Astrocyte of the spinal cord (primary cell): Measurements from ENCODE around the gene IZUMO1.

Experiments
- DNase-seq: peaks from one replicate; pipeline ENCODE4 v3.0.0; 2011; ENCODE audit warnings: low read depth, low spot score
- H3K4me3 ChIP-seq: 2 replicates; pipeline ENCODE4 v1.5.1; 2011; ENCODE audit warnings: low read depth, mild to moderate bottlenecking, low read length, moderate library complexity
- in situ Hi-C: cut with HindIII; loops from 2 replicates; pipeline ENCODE4 v1.10.0; 2017; ENCODE audit warnings: low sequenced_read_pairs
- TF ChIP-seq, protein P1 (sequence below): IDR thresholded peaks from 2 replicates; pipeline ENCODE4 v1.5.1; 2012; ENCODE audit warnings: low read depth, mild to moderate bottlenecking, low read length, inconsistent platforms

Gene IZUMO1

DNA sequence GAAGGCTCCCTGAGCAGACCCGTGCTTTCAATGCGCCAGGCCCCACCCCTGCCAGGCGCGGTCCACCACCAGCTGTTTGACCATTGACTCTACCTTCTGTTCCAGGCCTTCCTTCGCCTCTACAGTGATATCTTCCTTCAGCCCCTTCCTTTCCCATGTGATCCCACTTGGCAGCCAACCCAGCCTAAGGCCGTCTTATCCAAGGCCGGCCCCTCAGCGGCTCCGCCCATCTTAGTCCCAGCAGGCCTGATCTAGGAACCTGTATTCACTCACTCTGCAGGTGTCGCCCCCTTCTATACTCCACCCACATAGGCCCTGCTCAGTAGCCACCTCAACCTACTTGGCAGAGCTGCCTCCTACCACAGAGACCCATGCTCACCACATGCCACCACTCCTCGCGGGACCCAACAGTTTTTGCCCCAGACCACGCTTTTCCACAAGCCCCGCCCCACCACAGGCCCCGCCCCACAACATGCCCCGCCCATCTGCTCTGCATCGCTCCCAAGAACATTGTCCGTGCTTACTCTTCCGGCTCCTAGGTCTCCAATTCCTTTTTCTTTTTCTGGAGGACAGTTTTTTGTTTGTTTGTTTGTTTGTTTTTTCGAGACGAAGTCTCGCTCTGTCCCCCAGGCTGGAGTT, 9.2 kb downstream of the IZUMO1 start:
- TF ChIP-seq, protein P1, sequence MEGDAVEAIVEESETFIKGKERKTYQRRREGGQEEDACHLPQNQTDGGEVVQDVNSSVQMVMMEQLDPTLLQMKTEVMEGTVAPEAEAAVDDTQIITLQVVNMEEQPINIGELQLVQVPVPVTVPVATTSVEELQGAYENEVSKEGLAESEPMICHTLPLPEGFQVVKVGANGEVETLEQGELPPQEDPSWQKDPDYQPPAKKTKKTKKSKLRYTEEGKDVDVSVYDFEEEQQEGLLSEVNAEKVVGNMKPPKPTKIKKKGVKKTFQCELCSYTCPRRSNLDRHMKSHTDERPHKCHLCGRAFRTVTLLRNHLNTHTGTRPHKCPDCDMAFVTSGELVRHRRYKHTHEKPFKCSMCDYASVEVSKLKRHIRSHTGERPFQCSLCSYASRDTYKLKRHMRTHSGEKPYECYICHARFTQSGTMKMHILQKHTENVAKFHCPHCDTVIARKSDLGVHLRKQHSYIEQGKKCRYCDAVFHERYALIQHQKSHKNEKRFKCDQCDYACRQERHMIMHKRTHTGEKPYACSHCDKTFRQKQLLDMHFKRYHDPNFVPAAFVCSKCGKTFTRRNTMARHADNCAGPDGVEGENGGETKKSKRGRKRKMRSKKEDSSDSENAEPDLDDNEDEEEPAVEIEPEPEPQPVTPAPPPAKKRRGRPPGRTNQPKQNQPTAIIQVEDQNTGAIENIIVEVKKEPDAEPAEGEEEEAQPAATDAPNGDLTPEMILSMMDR = no peak
- in situ Hi-C loops = no loop called here
- no peak for DNase-seq

DNA sequence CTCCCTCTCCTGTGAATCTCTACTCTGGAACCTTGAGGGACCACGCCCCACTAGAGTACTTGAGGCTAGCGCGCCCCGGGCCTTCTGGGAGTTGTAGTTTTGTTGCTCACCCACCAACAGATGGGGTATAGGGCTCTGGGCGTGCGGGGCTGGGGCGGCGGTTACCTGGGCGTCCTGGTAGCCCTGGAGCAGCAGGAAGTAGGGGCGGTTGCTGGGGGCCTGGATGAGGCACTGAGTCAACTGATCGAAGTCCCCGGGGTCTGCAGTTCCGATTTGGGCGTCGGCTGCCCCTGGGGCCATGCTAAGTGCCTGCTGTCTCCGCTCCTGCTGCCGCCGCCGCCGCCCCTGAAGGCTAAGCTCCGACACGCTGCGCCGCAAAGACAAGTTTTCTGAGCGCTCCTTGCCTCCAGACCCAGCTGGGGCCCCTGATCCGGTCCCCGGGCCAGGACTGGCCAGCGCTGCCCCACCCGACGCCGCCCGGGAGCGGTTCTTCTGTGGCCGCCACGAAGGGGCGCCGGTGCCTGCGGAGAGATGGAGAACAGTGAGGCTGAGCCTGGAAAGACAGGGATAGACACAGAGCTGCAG, 11.6 kb downstream of the IZUMO1 start:
- peak overlapping the region; percentile 35 for H3K4me3 ChIP-seq

More for the DNA sequence above, 9.2 kb downstream of the IZUMO1 start:
- no peak overlapping the region for H3K4me3 ChIP-seq

DNA sequence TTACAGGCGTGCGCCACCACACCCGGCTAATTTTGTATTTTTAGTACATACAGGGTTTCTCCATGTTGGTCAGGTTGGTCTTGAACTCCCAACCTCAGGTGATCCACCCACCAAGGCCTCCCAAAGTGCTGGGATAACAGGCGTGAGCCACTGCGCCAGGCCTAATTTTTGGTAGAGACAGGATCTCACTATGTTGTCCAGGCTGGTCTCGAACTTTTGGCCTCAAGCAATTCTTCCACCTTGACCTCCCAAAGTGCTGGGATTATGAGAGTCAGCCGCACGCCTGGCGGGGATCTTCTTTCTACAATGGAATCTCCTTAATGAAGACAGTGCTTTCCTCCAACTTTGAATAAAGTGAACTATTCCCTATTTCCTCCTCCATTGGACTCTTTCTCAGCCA, 12.1 kb downstream of the IZUMO1 start:
- TF ChIP-seq, protein P1 = no peak
- no peak for DNase-seq
- in situ Hi-C loops = no loop called here
- H3K4me3 ChIP-seq = no peak overlapping the region

More for the DNA sequence above, 11.6 kb downstream of the IZUMO1 start:
- in situ Hi-C loops = no loop called here
- peak; percentile 29 for DNase-seq
- TF ChIP-seq, protein P1 = no peak

DNA sequence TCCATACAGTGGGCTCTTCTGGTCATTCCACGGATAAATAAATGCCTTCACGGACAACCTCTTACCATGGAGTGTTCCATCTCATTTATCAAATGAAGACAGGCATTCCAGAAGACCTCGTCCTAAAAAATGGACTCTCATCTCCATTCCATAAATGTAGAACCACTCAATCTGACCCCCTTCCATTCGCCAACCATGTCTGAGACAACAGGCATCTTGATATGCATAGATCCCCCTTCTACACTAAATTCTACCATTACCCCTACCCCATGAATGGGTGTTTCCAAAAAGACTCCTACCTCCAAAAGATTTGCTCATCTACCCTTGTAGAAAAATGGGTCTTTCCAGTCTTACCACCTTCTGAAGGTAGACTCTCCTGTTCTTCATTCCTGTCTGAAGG, 15.3 kb downstream of the IZUMO1 start:
- TF ChIP-seq, protein P1 = no peak
- in situ Hi-C loops = no loop called here
- no peak for DNase-seq
- H3K4me3 ChIP-seq = no peak overlapping the region

DNA sequence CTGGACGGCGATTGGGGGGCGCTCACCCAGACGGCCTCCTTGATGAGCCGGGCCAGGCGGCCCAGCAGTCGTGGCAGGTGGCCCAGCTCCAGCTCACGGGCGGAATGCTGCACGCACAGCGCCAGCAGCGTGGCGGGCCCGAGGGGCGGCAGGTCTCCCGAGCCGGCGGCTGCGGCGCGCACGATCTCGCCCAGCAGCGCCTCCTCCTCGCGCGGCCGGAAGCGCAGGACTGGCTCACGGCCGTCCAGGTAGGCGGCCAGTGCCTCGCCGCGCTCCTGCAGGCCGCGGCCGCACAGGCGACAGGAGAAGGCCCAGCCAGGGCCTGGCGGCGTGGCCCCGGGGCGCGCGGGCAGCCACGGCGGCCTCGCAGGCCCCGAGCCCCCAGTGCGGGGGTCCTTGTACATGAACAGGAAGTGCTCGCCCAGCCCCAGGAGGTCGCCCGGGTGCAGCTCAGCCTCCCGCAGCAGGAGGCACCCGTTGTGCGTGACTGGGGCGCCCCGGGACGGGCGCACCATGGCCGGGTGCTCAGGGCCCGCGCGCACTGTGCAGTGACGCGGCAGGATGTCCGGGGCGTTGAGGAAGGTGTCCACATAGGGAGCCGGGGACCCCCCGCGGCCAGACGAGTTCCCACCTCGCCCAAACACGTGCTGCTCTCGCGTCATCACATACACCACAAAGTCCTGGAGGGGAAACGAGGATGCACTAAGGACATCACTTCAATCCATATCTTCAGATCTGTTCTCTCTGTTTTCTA, 17.6 kb downstream of the IZUMO1 start:
- in situ Hi-C loops = no loop called here
- TF ChIP-seq, protein P1 = no peak
- H3K4me3 ChIP-seq = no peak overlapping the region
- DNase-seq = no peak

DNA sequence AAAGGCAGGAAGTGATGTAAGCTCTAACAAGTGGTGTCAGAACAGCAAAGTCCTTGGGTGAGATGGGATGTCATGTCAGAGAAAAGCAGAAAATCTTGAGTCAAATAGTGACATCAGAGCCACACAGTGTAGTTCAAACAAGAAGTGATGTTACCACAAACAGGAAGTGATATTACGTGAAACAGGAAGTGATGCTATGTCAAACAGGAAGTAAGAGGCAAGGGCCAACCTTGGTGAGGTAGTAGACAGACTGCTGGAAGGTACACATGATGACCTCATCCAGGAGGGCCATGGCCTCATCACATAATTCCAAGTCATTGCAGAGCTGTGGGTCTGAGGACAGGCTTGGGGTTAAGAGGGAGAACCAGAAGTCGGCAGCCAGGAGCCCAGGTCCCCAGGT, 20.2 kb downstream of the IZUMO1 start:
- in situ Hi-C loops = no loop called here
- no peak for DNase-seq
- no peak overlapping the region for H3K4me3 ChIP-seq
- TF ChIP-seq, protein P1 = no peak
